GM18508 (cell line): Measurements from ENCODE around the gene DOCK3.
"Not testable (repeated sequence)": the region's sequence is repeated elsewhere in the genome, so short reads cannot be mapped to it uniquely, and the experiment has no call there.

Source experiments
- ATAC-seq: cut with Tn5 transposase; IDR thresholded peaks from one replicate; pipeline ENCODE4 v1.9.1; 2021; ENCODE audit warnings: moderate number of reproducible peaks; ENCODE audit not compliant: insufficient read depth, unreplicated experiment

Gene DOCK3

GRCh38 chr3:50651445-50651844, 23.3 kb upstream of the DOCK3 start:
- no peak for ATAC-seq

GRCh38 chr3:50651920-50652529, 22.7 kb upstream of the DOCK3 start:
- ATAC-seq = no peak

- no peak for ATAC-seq
Observed at GRCh38 chr3:50652709-50653108, 22.0 kb upstream of the DOCK3 start.

GRCh38 chr3:50653937-50654595, 20.7 kb upstream of the DOCK3 start:
- ATAC-seq = no peak

- no peak for ATAC-seq
Observed at GRCh38 chr3:50655009-50655830, 19.5 kb upstream of the DOCK3 start.

GRCh38 chr3:50656417-50657195, 18.1 kb upstream of the DOCK3 start:
- ATAC-seq = no peak

GRCh38 chr3:50657407-50657806, 17.3 kb upstream of the DOCK3 start:
- no peak for ATAC-seq

- ATAC-seq = no peak
Observed at GRCh38 chr3:50657816-50658215, 16.9 kb upstream of the DOCK3 start.

- ATAC-seq = no peak
Observed at GRCh38 chr3:50658416-50658815, 16.3 kb upstream of the DOCK3 start.

- ATAC-seq = no peak
Observed at GRCh38 chr3:50658831-50659230, 15.9 kb upstream of the DOCK3 start.

- no peak for ATAC-seq
Observed at GRCh38 chr3:50660386-50660785, 14.3 kb upstream of the DOCK3 start.

- no peak for ATAC-seq
Observed at GRCh38 chr3:50661321-50661837, 13.3 kb upstream of the DOCK3 start.

- ATAC-seq = no peak
Observed at GRCh38 chr3:50662408-50662807, 12.3 kb upstream of the DOCK3 start.

GRCh38 chr3:50665081-50665840, 9.5 kb upstream of the DOCK3 start:
- no peak for ATAC-seq

GRCh38 chr3:50665841-50666115, 8.9 kb upstream of the DOCK3 start:
- ATAC-seq = not testable (repeated sequence)

GRCh38 chr3:50666837-50667236, 7.9 kb upstream of the DOCK3 start:
- ATAC-seq = no peak

GRCh38 chr3:50671331-50671730, 3.4 kb upstream of the DOCK3 start:
- ATAC-seq = no peak

GRCh38 chr3:50672656-50673055, 2.1 kb upstream of the DOCK3 start:
- ATAC-seq = no peak

- ATAC-seq = no peak
Observed at GRCh38 chr3:50673931-50674330, 796 bp upstream of the DOCK3 start.
